A549 (cell line): ENCODE data around the gene BANF1.

ENCODE experiments used
- CBX8 ChIP-seq: fragments of 200-600 bp; sonication (generic); IDR thresholded peaks from 2 replicates; pipeline ENCODE4 v1.6.1; 2016
- FOSL2 ChIP-seq, 2 experiments: fragments of 450-650 bp in 1 of 2; fragments of >200 bp in 1 of 2; sonication (Bioruptor Twin) in 1 of 2; formaldehyde crosslinking; IDR thresholded peaks; 2 replicates each; pipeline versions ENCODE4 v1.5.0 to v1.6.1; 2016 to 2020; ENCODE audit warnings: mild to moderate bottlenecking in 1 of 2, moderate library complexity in 1 of 2
- HOXA7 ChIP-seq: fragments of 250-450 bp; sonication (Bioruptor Pico); IDR thresholded peaks from 2 replicates; pipeline ENCODE4 v1.5.0; 2020; ENCODE audit warnings: mild to moderate bottlenecking, moderate library complexity
- MAFK ChIP-seq: fragments of 450-650 bp; IDR thresholded peaks from 2 replicates; pipeline ENCODE4 v1.6.1; 2014; ENCODE audit not compliant: partially characterized antibody
- POLR2A ChIP-seq: IDR thresholded peaks from 2 replicates; pipeline ENCODE4 v1.6.1; 2012; ENCODE audit warnings: mild to moderate bottlenecking, low read length
- TF ChIP-seq, protein P1 (sequence below): fragments of 200-600 bp; sonication (generic); IDR thresholded peaks from 2 replicates; pipeline ENCODE4 v1.6.1; 2016; ENCODE audit warnings: antibody characterized with exemption, mild to moderate bottlenecking, moderate library complexity
- TF ChIP-seq, protein P2 (sequence below): fragments of >200 bp; sonication (Bioruptor Twin); formaldehyde crosslinking; IDR thresholded peaks from 3 replicates; pipeline ENCODE4 v1.5.1; 2016
- TF ChIP-seq, protein P3 (sequence below): fragments of >200 bp; sonication (Bioruptor Twin); formaldehyde crosslinking; IDR thresholded peaks from 3 replicates; pipeline ENCODE4 v1.6.1; 2016

DNA sequence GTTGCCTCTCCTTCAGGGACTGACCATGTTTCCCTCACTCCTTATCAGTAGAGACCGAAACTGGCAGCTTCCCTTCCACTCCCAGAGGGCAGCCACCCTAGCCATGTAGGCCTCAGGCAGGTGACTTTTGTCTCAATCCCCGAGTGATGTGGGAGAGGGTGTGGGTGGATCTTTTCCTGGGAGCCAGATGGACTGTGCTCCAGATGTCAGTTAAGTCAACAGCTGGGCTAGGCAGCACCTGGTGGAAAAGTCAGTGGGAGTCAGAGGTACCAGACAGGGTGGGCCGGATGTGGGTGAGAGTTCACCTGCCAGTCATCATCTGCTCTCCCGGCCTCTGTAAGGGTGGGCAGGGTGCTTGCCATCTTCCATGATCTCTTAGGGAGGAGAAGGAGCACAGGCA lies 1.9 kb downstream of the BANF1 start:
- TF ChIP-seq CBX8 (no peak), HOXA7 (no peak), POLR2A (no peak), FOSL2 (IDR thresholded peaks at IDR 0.05) (no peak), FOSL2 (CRISPR knock-in tag; IDR thresholded peaks at IDR 0.05) (no peak), MAFK (no peak)
- TF ChIP-seq, protein P1, sequence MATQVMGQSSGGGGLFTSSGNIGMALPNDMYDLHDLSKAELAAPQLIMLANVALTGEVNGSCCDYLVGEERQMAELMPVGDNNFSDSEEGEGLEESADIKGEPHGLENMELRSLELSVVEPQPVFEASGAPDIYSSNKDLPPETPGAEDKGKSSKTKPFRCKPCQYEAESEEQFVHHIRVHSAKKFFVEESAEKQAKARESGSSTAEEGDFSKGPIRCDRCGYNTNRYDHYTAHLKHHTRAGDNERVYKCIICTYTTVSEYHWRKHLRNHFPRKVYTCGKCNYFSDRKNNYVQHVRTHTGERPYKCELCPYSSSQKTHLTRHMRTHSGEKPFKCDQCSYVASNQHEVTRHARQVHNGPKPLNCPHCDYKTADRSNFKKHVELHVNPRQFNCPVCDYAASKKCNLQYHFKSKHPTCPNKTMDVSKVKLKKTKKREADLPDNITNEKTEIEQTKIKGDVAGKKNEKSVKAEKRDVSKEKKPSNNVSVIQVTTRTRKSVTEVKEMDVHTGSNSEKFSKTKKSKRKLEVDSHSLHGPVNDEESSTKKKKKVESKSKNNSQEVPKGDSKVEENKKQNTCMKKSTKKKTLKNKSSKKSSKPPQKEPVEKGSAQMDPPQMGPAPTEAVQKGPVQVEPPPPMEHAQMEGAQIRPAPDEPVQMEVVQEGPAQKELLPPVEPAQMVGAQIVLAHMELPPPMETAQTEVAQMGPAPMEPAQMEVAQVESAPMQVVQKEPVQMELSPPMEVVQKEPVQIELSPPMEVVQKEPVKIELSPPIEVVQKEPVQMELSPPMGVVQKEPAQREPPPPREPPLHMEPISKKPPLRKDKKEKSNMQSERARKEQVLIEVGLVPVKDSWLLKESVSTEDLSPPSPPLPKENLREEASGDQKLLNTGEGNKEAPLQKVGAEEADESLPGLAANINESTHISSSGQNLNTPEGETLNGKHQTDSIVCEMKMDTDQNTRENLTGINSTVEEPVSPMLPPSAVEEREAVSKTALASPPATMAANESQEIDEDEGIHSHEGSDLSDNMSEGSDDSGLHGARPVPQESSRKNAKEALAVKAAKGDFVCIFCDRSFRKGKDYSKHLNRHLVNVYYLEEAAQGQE, result no peak
- TF ChIP-seq, protein P2, sequence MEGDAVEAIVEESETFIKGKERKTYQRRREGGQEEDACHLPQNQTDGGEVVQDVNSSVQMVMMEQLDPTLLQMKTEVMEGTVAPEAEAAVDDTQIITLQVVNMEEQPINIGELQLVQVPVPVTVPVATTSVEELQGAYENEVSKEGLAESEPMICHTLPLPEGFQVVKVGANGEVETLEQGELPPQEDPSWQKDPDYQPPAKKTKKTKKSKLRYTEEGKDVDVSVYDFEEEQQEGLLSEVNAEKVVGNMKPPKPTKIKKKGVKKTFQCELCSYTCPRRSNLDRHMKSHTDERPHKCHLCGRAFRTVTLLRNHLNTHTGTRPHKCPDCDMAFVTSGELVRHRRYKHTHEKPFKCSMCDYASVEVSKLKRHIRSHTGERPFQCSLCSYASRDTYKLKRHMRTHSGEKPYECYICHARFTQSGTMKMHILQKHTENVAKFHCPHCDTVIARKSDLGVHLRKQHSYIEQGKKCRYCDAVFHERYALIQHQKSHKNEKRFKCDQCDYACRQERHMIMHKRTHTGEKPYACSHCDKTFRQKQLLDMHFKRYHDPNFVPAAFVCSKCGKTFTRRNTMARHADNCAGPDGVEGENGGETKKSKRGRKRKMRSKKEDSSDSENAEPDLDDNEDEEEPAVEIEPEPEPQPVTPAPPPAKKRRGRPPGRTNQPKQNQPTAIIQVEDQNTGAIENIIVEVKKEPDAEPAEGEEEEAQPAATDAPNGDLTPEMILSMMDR, result no peak
- TF ChIP-seq, protein P3, sequence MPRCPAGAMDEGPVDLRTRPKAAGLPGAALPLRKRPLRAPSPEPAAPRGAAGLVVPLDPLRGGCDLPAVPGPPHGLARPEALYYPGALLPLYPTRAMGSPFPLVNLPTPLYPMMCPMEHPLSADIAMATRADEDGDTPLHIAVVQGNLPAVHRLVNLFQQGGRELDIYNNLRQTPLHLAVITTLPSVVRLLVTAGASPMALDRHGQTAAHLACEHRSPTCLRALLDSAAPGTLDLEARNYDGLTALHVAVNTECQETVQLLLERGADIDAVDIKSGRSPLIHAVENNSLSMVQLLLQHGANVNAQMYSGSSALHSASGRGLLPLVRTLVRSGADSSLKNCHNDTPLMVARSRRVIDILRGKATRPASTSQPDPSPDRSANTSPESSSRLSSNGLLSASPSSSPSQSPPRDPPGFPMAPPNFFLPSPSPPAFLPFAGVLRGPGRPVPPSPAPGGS, result no peak
